ENCODE measurements around the gene TRIM69.
"Not testable (repeated sequence)": the region's sequence is repeated elsewhere in the genome, so short reads cannot be mapped to it uniquely, and the experiment has no call there.

The TRIM69 gene

GRCh38 chr15:44736181-44736765 is at the start of gene TRIM69:
TRIM69 (plus strand) TSS chr15:44736528; CDS start chr15:44736705, 177 bp downstream.
- H3K4me1 Mint-ChIP-seq, result peaks cover 13% of the 10 kb centered on the region
- peaks cover 5% of the 10 kb centered on the region for H3K36me3 Mint-ChIP-seq (ENCODE audit: low read depth)
- peak within 1 kb of the TSS; percentile 23 for H3K27ac Mint-ChIP-seq
- no peak for DNase-seq
- no peak within 1 kb of the TSS for H3K4me3 Mint-ChIP-seq
- peaks cover 4% of the 10 kb centered on the region for H3K27me3 Mint-ChIP-seq (ENCODE audit: low read depth, poor library complexity)
- H3K9me3 Mint-ChIP-seq, result peaks cover 16% of the 10 kb centered on the region
- no peak for TF ChIP-seq CTCF (IDR thresholded peaks at IDR 0.05)

GRCh38 chr15:44689318-44689717 is 47.0 kb upstream of the TRIM69 start:
- not testable (repeated sequence) for H3K27me3 Mint-ChIP-seq (ENCODE audit: low read depth, poor library complexity); H3K27ac Mint-ChIP-seq; H3K4me1 Mint-ChIP-seq

GRCh38 chr15:44690245-44690644 is 46.1 kb upstream of the TRIM69 start:
- H3K4me3 Mint-ChIP-seq; H3K27me3 Mint-ChIP-seq (ENCODE audit: low read depth, poor library complexity); H3K36me3 Mint-ChIP-seq (ENCODE audit: low read depth); H3K27ac Mint-ChIP-seq; DNase-seq; H3K4me1 Mint-ChIP-seq: not testable (repeated sequence)
- peaks cover 34% of the 10 kb centered on the region for H3K9me3 Mint-ChIP-seq

More at GRCh38 chr15:44689318-44689717, 47.0 kb upstream of the TRIM69 start:
- DNase-seq; H3K4me3 Mint-ChIP-seq; H3K36me3 Mint-ChIP-seq (ENCODE audit: low read depth): not testable (repeated sequence)
- H3K9me3 Mint-ChIP-seq, result peaks cover 38% of the 10 kb centered on the region

GRCh38 chr15:44692659-44693058 is 43.7 kb upstream of the TRIM69 start:
- Mint-ChIP-seq H3K9me3 (peaks cover 19% of the 10 kb centered on the region), H3K36me3 (ENCODE audit: low read depth) (peaks cover 2% of the 10 kb centered on the region), H3K4me3 (no peak overlapping the region), H3K27ac (no peak overlapping the region), H3K27me3 (ENCODE audit: low read depth, poor library complexity) (peaks cover 4% of the 10 kb centered on the region), H3K4me1 (peaks cover 15% of the 10 kb centered on the region)
- TF ChIP-seq CTCF (IDR thresholded peaks at IDR 0.05), result no peak
- DNase-seq, result no peak

- Mint-ChIP-seq H3K27ac (no peak overlapping the region), H3K36me3 (ENCODE audit: low read depth) (no peaks in the 10 kb centered on the region), H3K9me3 (peaks cover 2% of the 10 kb centered on the region), H3K4me1 (peaks cover 15% of the 10 kb centered on the region), H3K27me3 (ENCODE audit: low read depth, poor library complexity) (peaks cover 10% of the 10 kb centered on the region), H3K4me3 (no peak overlapping the region)
- DNase-seq, result no peak
- no peak for TF ChIP-seq CTCF (IDR thresholded peaks at IDR 0.05)
These were observed 41.9 kb upstream of the TRIM69 start for GRCh38 chr15:44694416-44694815.

GRCh38 chr15:44695294-44695693 is 41.0 kb upstream of the TRIM69 start:
- Mint-ChIP-seq H3K36me3 (ENCODE audit: low read depth) (no peaks in the 10 kb centered on the region), H3K4me1 (peaks cover 15% of the 10 kb centered on the region), H3K4me3 (no peak overlapping the region), H3K9me3 (peaks cover 6% of the 10 kb centered on the region), H3K27ac (no peak overlapping the region), H3K27me3 (ENCODE audit: low read depth, poor library complexity) (peaks cover 15% of the 10 kb centered on the region)
- no peak for DNase-seq
- no peak for TF ChIP-seq CTCF (IDR thresholded peaks at IDR 0.05)

- Mint-ChIP-seq H3K27ac (no peak overlapping the region), H3K27me3 (ENCODE audit: low read depth, poor library complexity) (peaks cover 15% of the 10 kb centered on the region), H3K4me1 (peaks cover 15% of the 10 kb centered on the region), H3K36me3 (ENCODE audit: low read depth) (no peaks in the 10 kb centered on the region), H3K4me3 (no peak overlapping the region), H3K9me3 (peaks cover 19% of the 10 kb centered on the region)
- DNase-seq, result no peak
- TF ChIP-seq CTCF (IDR thresholded peaks at IDR 0.05), result no peak
These were observed 39.3 kb upstream of the TRIM69 start for GRCh38 chr15:44697014-44697413.

Data from nephron progenitor cell (in vitro differentiated cells).